Osteoblast (primary cell): ENCODE measurements around the gene AGAP3. TPM values are rescaled to one million over a fixed set of nuclear protein-coding genes. Genes with fewer than 3 reads are reported as not detected.

Experiments
- DNase-seq: peaks from one replicate; pipeline ENCODE4 v3.0.0; 2011; ENCODE audit warnings: low spot score, mixed read lengths; ENCODE audit not compliant: insufficient read length; ENCODE audit errors: missing footprints
- H2AFZ ChIP-seq: 2 replicates; pipeline ENCODE4 v1.6.0; 2011; ENCODE audit warnings: mild to moderate bottlenecking, low read length
- H3K27ac ChIP-seq: 2 replicates; pipeline ENCODE4 v1.5.1; 2011; ENCODE audit warnings: mild to moderate bottlenecking, low read depth, low read length, moderate library complexity
- H3K27me3 ChIP-seq: 2 replicates; pipeline ENCODE4 v1.6.0; 2012; ENCODE audit warnings: mild to moderate bottlenecking, control low read depth, inconsistent platforms, low read length, moderate library complexity; ENCODE audit not compliant: insufficient read depth
- H3K36me3 ChIP-seq: 2 replicates; pipeline ENCODE4 v1.5.1; 2011; ENCODE audit warnings: mild to moderate bottlenecking, low read length, control low read depth, moderate library complexity; ENCODE audit not compliant: insufficient read depth
- H3K4me1 ChIP-seq: 2 replicates; pipeline ENCODE4 v1.5.1; 2011; ENCODE audit warnings: mild to moderate bottlenecking, low read length, control low read depth, moderate library complexity; ENCODE audit not compliant: insufficient read depth
- H3K4me2 ChIP-seq: 2 replicates; pipeline ENCODE4 v1.6.0; 2011; ENCODE audit warnings: mild to moderate bottlenecking, low read length; ENCODE audit not compliant: insufficient read depth
- H3K4me3 ChIP-seq: fragments of 200-600 bp; sonication (generic); 3 replicates; pipeline ENCODE4 v1.5.1; 2012; ENCODE audit warnings: mild to moderate bottlenecking, low read length, inconsistent platforms; ENCODE audit not compliant: insufficient read depth
- H3K79me2 ChIP-seq: 2 replicates; pipeline ENCODE4 v1.6.0; 2012; ENCODE audit warnings: mild to moderate bottlenecking, low read length, control low read depth, inconsistent platforms; ENCODE audit not compliant: insufficient read depth
- H3K9me3 ChIP-seq: 2 replicates; pipeline ENCODE4 v1.5.1; 2011; ENCODE audit warnings: low read depth, low read length, control low read depth
- H4K20me1 ChIP-seq: 2 replicates; pipeline ENCODE4 v1.6.0; 2012; ENCODE audit warnings: mild to moderate bottlenecking, low read length, control low read depth; ENCODE audit not compliant: insufficient read depth
- total RNA-seq: library from RNA; depleted of rRNA; stranded (reverse); fragments of >200 nt; gene quantifications from 2 replicates; pipeline ENCODE4 v1.2.3, GENCODE V29; 2012
- TF ChIP-seq, protein P1 (sequence below): IDR thresholded peaks from 2 replicates; pipeline ENCODE4 v1.5.1; 2011; ENCODE audit warnings: mild to moderate bottlenecking, low read depth, low read length, moderate library complexity; ENCODE audit errors: extremely low read depth

AGAP3 gene
- total RNA-seq, 1 donor: 39.8 TPM

DNA sequence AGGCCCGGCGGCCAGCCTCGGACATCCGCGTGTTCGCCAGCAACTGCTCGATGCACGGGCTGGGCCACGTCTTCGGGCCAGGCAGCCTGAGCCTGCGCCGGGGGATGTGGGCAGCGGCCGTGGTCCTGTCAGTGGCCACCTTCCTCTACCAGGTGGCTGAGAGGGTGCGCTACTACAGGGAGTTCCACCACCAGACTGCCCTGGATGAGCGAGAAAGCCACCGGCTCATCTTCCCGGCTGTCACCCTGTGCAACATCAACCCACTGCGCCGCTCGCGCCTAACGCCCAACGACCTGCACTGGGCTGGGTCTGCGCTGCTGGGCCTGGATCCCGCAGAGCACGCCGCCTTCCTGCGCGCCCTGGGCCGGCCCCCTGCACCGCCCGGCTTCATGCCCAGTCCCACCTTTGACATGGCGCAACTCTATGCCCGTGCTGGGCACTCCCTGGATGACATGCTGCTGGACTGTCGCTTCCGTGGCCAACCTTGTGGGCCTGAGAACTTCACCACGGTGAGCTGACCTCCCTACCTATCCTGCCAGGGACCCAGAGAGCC, 37.3 kb upstream of the AGAP3 start:
- Histone ChIP-seq H3K4me1 (peaks cover 12% of the 10 kb centered on the region), H3K27me3 (no peaks in the 10 kb centered on the region), H3K4me3 (no peak overlapping the region), H3K27ac (no peak overlapping the region), H4K20me1 (peaks cover 12% of the 10 kb centered on the region), H3K9me3 (no peaks in the 10 kb centered on the region), H3K79me2 (no peaks in the 10 kb centered on the region), H2AFZ (no peak overlapping the region), H3K36me3 (peaks cover 4% of the 10 kb centered on the region), H3K4me2 (no peak overlapping the region)
- DNase-seq: no peak
- TF ChIP-seq, protein P1, sequence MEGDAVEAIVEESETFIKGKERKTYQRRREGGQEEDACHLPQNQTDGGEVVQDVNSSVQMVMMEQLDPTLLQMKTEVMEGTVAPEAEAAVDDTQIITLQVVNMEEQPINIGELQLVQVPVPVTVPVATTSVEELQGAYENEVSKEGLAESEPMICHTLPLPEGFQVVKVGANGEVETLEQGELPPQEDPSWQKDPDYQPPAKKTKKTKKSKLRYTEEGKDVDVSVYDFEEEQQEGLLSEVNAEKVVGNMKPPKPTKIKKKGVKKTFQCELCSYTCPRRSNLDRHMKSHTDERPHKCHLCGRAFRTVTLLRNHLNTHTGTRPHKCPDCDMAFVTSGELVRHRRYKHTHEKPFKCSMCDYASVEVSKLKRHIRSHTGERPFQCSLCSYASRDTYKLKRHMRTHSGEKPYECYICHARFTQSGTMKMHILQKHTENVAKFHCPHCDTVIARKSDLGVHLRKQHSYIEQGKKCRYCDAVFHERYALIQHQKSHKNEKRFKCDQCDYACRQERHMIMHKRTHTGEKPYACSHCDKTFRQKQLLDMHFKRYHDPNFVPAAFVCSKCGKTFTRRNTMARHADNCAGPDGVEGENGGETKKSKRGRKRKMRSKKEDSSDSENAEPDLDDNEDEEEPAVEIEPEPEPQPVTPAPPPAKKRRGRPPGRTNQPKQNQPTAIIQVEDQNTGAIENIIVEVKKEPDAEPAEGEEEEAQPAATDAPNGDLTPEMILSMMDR: no peak

- TF ChIP-seq, protein P1: no peak
- Histone ChIP-seq H3K36me3 (peaks cover 4% of the 10 kb centered on the region), H3K79me2 (no peaks in the 10 kb centered on the region), H2AFZ (no peak overlapping the region), H3K27me3 (no peaks in the 10 kb centered on the region), H4K20me1 (peaks cover 12% of the 10 kb centered on the region), H3K4me2 (peak overlapping the region; percentile 48), H3K4me3 (no peak overlapping the region), H3K27ac (no peak overlapping the region), H3K4me1 (peaks cover 12% of the 10 kb centered on the region), H3K9me3 (no peaks in the 10 kb centered on the region)
- peak; percentile 98 for DNase-seq
Observed at GRCh38 chr7:151051108-151051507, 35.2 kb upstream of the AGAP3 start.

DNA sequence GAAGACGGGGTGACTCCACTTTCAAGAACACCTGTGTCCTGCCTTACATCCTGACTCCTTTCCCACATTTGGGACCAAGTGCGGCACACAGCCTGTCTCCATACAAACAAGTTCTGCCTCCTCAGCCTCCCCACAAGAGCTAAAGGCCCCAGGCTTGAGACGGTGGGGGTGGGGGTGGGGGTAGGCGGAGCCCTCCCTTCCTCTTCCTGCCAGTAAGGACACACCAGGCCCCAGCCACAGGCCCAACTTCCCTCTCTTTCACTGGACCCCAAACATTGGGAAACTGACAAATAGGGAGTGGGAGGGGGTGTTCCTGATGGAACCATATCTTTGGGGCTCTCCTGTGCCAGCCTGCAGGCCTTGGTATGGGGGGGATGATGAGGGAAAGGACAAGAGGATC, 33.2 kb upstream of the AGAP3 start:
- Histone ChIP-seq H2AFZ (no peak overlapping the region), H3K27ac (no peak overlapping the region), H3K4me2 (no peak overlapping the region), H3K79me2 (no peaks in the 10 kb centered on the region), H3K4me3 (no peak overlapping the region), H3K9me3 (no peaks in the 10 kb centered on the region), H3K27me3 (no peaks in the 10 kb centered on the region), H4K20me1 (peaks cover 6% of the 10 kb centered on the region), H3K4me1 (peaks cover 11% of the 10 kb centered on the region), H3K36me3 (peaks cover 4% of the 10 kb centered on the region)
- DNase-seq: no peak
- TF ChIP-seq, protein P1: no peak

- no peak overlapping the region for H3K27ac ChIP-seq
- TF ChIP-seq, protein P1: no peak
Observed at GRCh38 chr7:151053751-151054150, 32.5 kb upstream of the AGAP3 start.

More at GRCh38 chr7:151053751-151054150, 32.5 kb upstream of the AGAP3 start:
- Histone ChIP-seq H3K36me3 (peaks cover 4% of the 10 kb centered on the region), H3K9me3 (no peaks in the 10 kb centered on the region), H4K20me1 (peaks cover 6% of the 10 kb centered on the region), H2AFZ (no peak overlapping the region), H3K79me2 (no peaks in the 10 kb centered on the region), H3K4me2 (no peak overlapping the region), H3K4me1 (peaks cover 18% of the 10 kb centered on the region), H3K4me3 (no peak overlapping the region), H3K27me3 (no peaks in the 10 kb centered on the region)
- DNase-seq: no peak
